ENCODE data around the gene SLC18B1. TPM values are rescaled to one million over a fixed set of nuclear protein-coding genes. Genes with fewer than 3 reads are reported as not detected.

SLC18B1 gene
- total and polyA plus RNA-seq, 2 donors: 11.2 to 12.4 TPM

DNA sequence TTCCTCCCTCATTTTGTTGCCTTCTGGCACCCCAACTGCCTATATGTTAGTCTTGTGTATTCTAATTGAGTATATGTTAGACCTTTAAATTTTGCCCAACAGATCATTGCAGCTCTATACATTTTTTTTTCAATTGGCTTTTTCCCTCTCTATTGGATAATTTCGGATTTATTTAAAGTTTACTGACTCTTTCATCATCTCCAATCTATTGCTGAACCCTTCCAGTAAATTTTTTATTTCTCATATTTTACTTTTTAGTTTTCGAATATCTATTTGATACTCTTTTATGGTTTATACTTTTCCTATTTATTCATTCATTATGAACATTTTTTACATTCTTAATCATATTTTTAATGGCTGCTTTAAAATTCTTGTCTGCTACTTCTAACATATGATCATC is 7.1 kb upstream of the SLC18B1 start:
- Histone ChIP-seq H3K4me3 (ENCODE audit: low read length in 2 of 2) (no peak overlapping the region), H3K4me1 (ENCODE audit: control insufficient read depth in 2 of 2, insufficient read depth in 2 of 2, low read length in 2 of 2) (no peaks in the 10 kb centered on the region), H3K9me3 (ENCODE audit: control insufficient read depth in 2 of 2, insufficient read depth in 1 of 2, low read length in 1 of 2) (no peaks in the 10 kb centered on the region), H3K36me3 (ENCODE audit: control insufficient read depth in 2 of 2, insufficient read depth in 2 of 2, low read length in 1 of 2) (no peaks in the 10 kb centered on the region), H3K27ac (ENCODE audit: low read depth in 1 of 2, low read length in 1 of 2) (no peak overlapping the region), H3K27me3 (ENCODE audit: control insufficient read depth in 2 of 2, insufficient read depth in 1 of 2, low read length in 1 of 2) (no peaks in the 10 kb centered on the region)
- WGBS: 42% methylated on average over 2 of the region's 2 CpGs
- DNase-seq (ENCODE audit: low read depth in 6 of 9, low spot score in 9 of 9): no peak

GRCh38 chr6:132804251-132804650 is 5.8 kb upstream of the SLC18B1 start:
- no peaks in the 10 kb centered on the region for H3K27me3 ChIP-seq (ENCODE audit: control insufficient read depth in 2 of 2, insufficient read depth in 1 of 2, low read length in 1 of 2)
- H3K4me1 ChIP-seq (ENCODE audit: control insufficient read depth in 2 of 2, insufficient read depth in 2 of 2, low read length in 2 of 2): peaks cover 0 to under 1% of the 10 kb centered on the region in 2 donors
- no peak overlapping the region for H3K4me3 ChIP-seq (ENCODE audit: low read length in 2 of 2)
- H3K9me3 ChIP-seq (ENCODE audit: control insufficient read depth in 2 of 2, insufficient read depth in 1 of 2, low read length in 1 of 2): no peaks in the 10 kb centered on the region
- 99% methylated on average over 1 of the region's 1 CpG for WGBS
- no peaks in the 10 kb centered on the region for H3K36me3 ChIP-seq (ENCODE audit: control insufficient read depth in 2 of 2, insufficient read depth in 2 of 2, low read length in 1 of 2)
- no peak overlapping the region for H3K27ac ChIP-seq (ENCODE audit: low read depth in 1 of 2, low read length in 1 of 2)
- DNase-seq (ENCODE audit: low read depth in 6 of 9, low spot score in 9 of 9): no peak

DNA sequence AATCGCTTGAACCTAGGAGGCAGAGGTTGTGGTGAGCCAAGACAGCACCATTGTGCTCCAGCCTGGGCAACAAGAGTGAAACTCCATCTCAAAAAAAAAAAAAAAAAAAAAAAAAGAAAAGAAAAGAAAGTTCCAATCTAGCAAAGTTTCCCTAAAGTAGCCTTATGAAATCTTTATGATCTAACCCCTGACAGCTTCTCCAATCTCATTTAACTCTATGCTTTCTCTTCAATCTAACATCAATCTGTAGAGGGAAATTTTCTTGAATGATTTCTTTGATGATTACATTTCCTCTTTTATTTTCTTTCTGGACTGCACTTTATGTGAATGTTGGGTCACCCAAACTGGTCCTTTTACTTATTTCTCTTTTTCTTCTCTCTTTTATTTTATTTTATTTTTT is 2.2 kb upstream of the SLC18B1 start:
- no peak overlapping the region for H3K27ac ChIP-seq (ENCODE audit: low read depth in 1 of 2, low read length in 1 of 2)
- H3K9me3 ChIP-seq (ENCODE audit: control insufficient read depth in 2 of 2, insufficient read depth in 1 of 2, low read length in 1 of 2): no peaks in the 10 kb centered on the region
- no peaks in the 10 kb centered on the region for H3K27me3 ChIP-seq (ENCODE audit: control insufficient read depth in 2 of 2, insufficient read depth in 1 of 2, low read length in 1 of 2)
- DNase-seq (ENCODE audit: low read depth in 6 of 9, low spot score in 9 of 9): no peak
- no peaks in the 10 kb centered on the region for H3K36me3 ChIP-seq (ENCODE audit: control insufficient read depth in 2 of 2, insufficient read depth in 2 of 2, low read length in 1 of 2)
- peaks cover 2 to 4% of the 10 kb centered on the region in 2 donors for H3K4me1 ChIP-seq (ENCODE audit: control insufficient read depth in 2 of 2, insufficient read depth in 2 of 2, low read length in 2 of 2)
- 100% methylated on average over 1 of the region's 1 CpG for WGBS
- no peak overlapping the region for H3K4me3 ChIP-seq (ENCODE audit: low read length in 2 of 2)

DNA sequence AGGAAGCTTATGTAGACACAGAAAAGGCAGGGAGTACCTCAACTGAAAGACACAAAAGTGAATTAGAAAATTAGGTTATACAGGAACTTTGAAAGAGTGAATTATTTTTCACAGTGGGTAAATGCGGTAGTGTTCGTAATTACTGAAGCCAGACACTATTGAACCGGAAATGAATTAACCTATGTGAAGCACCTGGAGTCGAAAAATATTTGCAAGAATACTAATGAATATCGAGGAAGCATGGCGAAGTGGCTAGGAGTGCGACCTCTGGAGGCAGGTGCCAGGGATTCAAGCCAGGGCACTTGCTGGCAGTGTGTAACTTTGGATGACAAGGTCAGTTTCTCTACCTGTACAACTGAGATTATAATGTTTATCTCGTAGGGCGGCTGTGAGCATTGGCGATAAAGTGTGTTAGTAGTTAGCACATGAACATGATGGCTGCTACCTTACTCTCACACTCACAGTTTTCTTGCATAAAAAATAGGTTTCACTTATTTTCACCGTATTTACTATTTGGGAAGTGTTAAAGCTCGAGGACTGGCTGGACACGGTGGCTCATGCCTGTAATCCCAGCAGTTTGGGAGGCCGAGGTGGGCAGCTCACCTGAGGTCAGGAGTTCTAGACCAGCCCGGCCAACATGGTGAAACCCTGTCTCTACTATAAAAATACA is 567 bp upstream of the SLC18B1 start:
- Histone ChIP-seq H3K27me3 (ENCODE audit: control insufficient read depth in 2 of 2, insufficient read depth in 1 of 2, low read length in 1 of 2) (no peaks in the 10 kb centered on the region), H3K4me3 (ENCODE audit: low read length in 2 of 2) (peak overlapping the region; percentile 67 to 89), H3K9me3 (ENCODE audit: control insufficient read depth in 2 of 2, insufficient read depth in 1 of 2, low read length in 1 of 2) (no peaks in the 10 kb centered on the region), H3K4me1 (ENCODE audit: control insufficient read depth in 2 of 2, insufficient read depth in 2 of 2, low read length in 2 of 2) (peaks cover 2 to 4% of the 10 kb centered on the region in 2 donors), H3K36me3 (ENCODE audit: control insufficient read depth in 2 of 2, insufficient read depth in 2 of 2, low read length in 1 of 2) (no peaks in the 10 kb centered on the region), H3K27ac (ENCODE audit: low read depth in 1 of 2, low read length in 1 of 2) (peak overlapping the region; percentile 46 to 64)
- DNase-seq (ENCODE audit: low read depth in 6 of 9, low spot score in 9 of 9): peak; percentile 26 to 83 (median 64)
- WGBS: 22% methylated on average over 15 of the region's 15 CpGs

DNA sequence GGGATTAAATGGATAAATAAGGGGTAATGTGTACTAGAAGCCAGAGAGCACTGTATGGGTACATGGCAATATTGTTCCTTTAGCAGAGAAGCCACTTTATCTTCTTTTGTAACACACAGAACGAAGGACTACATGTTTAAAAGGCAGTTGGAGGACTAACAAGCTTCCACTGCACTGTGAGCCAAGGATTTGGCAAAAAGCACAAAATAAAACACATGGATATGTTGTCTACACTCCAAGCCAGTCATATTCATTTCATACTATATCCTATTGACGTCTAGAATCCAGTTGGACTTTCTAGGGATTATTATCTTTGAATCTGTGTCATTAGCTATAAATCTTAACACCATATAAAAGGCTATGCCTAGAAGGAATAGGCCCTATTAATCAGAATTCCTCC is 3.0 kb downstream of the SLC18B1 start:
- Histone ChIP-seq H3K4me1 (ENCODE audit: control insufficient read depth in 2 of 2, insufficient read depth in 2 of 2, low read length in 2 of 2) (peaks cover 2 to 4% of the 10 kb centered on the region in 2 donors), H3K27ac (ENCODE audit: low read depth in 1 of 2, low read length in 1 of 2) (no peak overlapping the region), H3K4me3 (ENCODE audit: low read length in 2 of 2) (no peak overlapping the region), H3K9me3 (ENCODE audit: control insufficient read depth in 2 of 2, insufficient read depth in 1 of 2, low read length in 1 of 2) (no peaks in the 10 kb centered on the region), H3K36me3 (ENCODE audit: control insufficient read depth in 2 of 2, insufficient read depth in 2 of 2, low read length in 1 of 2) (no peaks in the 10 kb centered on the region), H3K27me3 (ENCODE audit: control insufficient read depth in 2 of 2, insufficient read depth in 1 of 2, low read length in 1 of 2) (no peaks in the 10 kb centered on the region)
- 95% methylated on average over 2 of the region's 2 CpGs for WGBS
- no peak for DNase-seq (ENCODE audit: low read depth in 6 of 9, low spot score in 9 of 9)

- no peak overlapping the region for H3K4me3 ChIP-seq (ENCODE audit: low read length in 2 of 2)
- H3K27me3 ChIP-seq (ENCODE audit: control insufficient read depth in 2 of 2, insufficient read depth in 1 of 2, low read length in 1 of 2): no peaks in the 10 kb centered on the region
- H3K4me1 ChIP-seq (ENCODE audit: control insufficient read depth in 2 of 2, insufficient read depth in 2 of 2, low read length in 2 of 2): no peaks in the 10 kb centered on the region
- peaks cover 0 to 2% of the 10 kb centered on the region in 2 donors for H3K36me3 ChIP-seq (ENCODE audit: control insufficient read depth in 2 of 2, insufficient read depth in 2 of 2, low read length in 1 of 2)
- no peaks in the 10 kb centered on the region for H3K9me3 ChIP-seq (ENCODE audit: control insufficient read depth in 2 of 2, insufficient read depth in 1 of 2, low read length in 1 of 2)
- H3K27ac ChIP-seq (ENCODE audit: low read depth in 1 of 2, low read length in 1 of 2): no peak overlapping the region
- WGBS: 96% methylated on average over 5 of the region's 5 CpGs
- no peak for DNase-seq (ENCODE audit: low read depth in 6 of 9, low spot score in 9 of 9)
Measured at GRCh38 chr6:132792510-132792909, 5.9 kb downstream of the SLC18B1 start.

- no peak for DNase-seq (ENCODE audit: low read depth in 6 of 9, low spot score in 9 of 9)
- Histone ChIP-seq H3K27me3 (ENCODE audit: control insufficient read depth in 2 of 2, insufficient read depth in 1 of 2, low read length in 1 of 2) (no peaks in the 10 kb centered on the region), H3K27ac (ENCODE audit: low read depth in 1 of 2, low read length in 1 of 2) (no peak overlapping the region), H3K4me3 (ENCODE audit: low read length in 2 of 2) (no peak overlapping the region), H3K4me1 (ENCODE audit: control insufficient read depth in 2 of 2, insufficient read depth in 2 of 2, low read length in 2 of 2) (no peaks in the 10 kb centered on the region), H3K36me3 (ENCODE audit: control insufficient read depth in 2 of 2, insufficient read depth in 2 of 2, low read length in 1 of 2) (peaks cover 0 to 4% of the 10 kb centered on the region in 2 donors), H3K9me3 (ENCODE audit: control insufficient read depth in 2 of 2, insufficient read depth in 1 of 2, low read length in 1 of 2) (no peaks in the 10 kb centered on the region)
Measured at GRCh38 chr6:132790450-132790849, 8.0 kb downstream of the SLC18B1 start.

GRCh38 chr6:132789396-132789776 is 9.1 kb downstream of the SLC18B1 start:
- 96% methylated on average over 4 of the region's 4 CpGs for WGBS
- Histone ChIP-seq H3K9me3 (ENCODE audit: control insufficient read depth in 2 of 2, insufficient read depth in 1 of 2, low read length in 1 of 2) (no peaks in the 10 kb centered on the region), H3K4me3 (ENCODE audit: low read length in 2 of 2) (no peak overlapping the region), H3K4me1 (ENCODE audit: control insufficient read depth in 2 of 2, insufficient read depth in 2 of 2, low read length in 2 of 2) (no peaks in the 10 kb centered on the region), H3K27ac (ENCODE audit: low read depth in 1 of 2, low read length in 1 of 2) (no peak overlapping the region), H3K27me3 (ENCODE audit: control insufficient read depth in 2 of 2, insufficient read depth in 1 of 2, low read length in 1 of 2) (no peaks in the 10 kb centered on the region), H3K36me3 (ENCODE audit: control insufficient read depth in 2 of 2, insufficient read depth in 2 of 2, low read length in 1 of 2) (peaks cover 0 to 4% of the 10 kb centered on the region in 2 donors)
- no peak for DNase-seq (ENCODE audit: low read depth in 6 of 9, low spot score in 9 of 9)

GRCh38 chr6:132788658-132789395 is 9.6 kb downstream of the SLC18B1 start:
- 93% methylated on average over 6 of the region's 6 CpGs for WGBS
- no peaks in the 10 kb centered on the region for H3K27me3 ChIP-seq (ENCODE audit: control insufficient read depth in 2 of 2, insufficient read depth in 1 of 2, low read length in 1 of 2)
- H3K9me3 ChIP-seq (ENCODE audit: control insufficient read depth in 2 of 2, insufficient read depth in 1 of 2, low read length in 1 of 2): no peaks in the 10 kb centered on the region
- no peak overlapping the region for H3K4me3 ChIP-seq (ENCODE audit: low read length in 2 of 2)
- H3K27ac ChIP-seq (ENCODE audit: low read depth in 1 of 2, low read length in 1 of 2): no peak overlapping the region
- H3K4me1 ChIP-seq (ENCODE audit: control insufficient read depth in 2 of 2, insufficient read depth in 2 of 2, low read length in 2 of 2): no peaks in the 10 kb centered on the region
- DNase-seq (ENCODE audit: low read depth in 6 of 9, low spot score in 9 of 9): no peak
- peaks cover 0 to 4% of the 10 kb centered on the region in 2 donors for H3K36me3 ChIP-seq (ENCODE audit: control insufficient read depth in 2 of 2, insufficient read depth in 2 of 2, low read length in 1 of 2)
